ENCODE data around the gene CAP2.

- TF ChIP-seq EZH2 (IDR thresholded peaks at IDR 0.05), result no peak
- TF ChIP-seq POLR2AphosphoS5 (IDR thresholded peaks at IDR 0.05; ENCODE audit: borderline replicate concordance, low read depth, low read length), result no peak
- no peak for TF ChIP-seq FOXP2 (optimal IDR thresholded peaks at IDR 0.05; ENCODE audit: control extremely low read depth, extremely low read length, insufficient read depth)
Measured at GRCh38 chr6:17552861-17553260, 159.5 kb downstream of the CAP2 start.

All from SK-N-MC (cell line).